Mammary epithelial cell (primary cell): ENCODE results near the gene TSKS.

Experiments
- EZH2 ChIP-seq: IDR thresholded peaks from 2 replicates; pipeline ENCODE4 v1.6.1; 2012; ENCODE audit warnings: low read length, inconsistent platforms, borderline replicate concordance
- TF ChIP-seq, protein P1 (sequence below), 2 donors: IDR thresholded peaks in 1 of 2; conservative IDR thresholded peaks in 1 of 2; 2 replicates each; pipeline ENCODE4 v1.5.1; 2011 to 2012; ENCODE audit warnings: inconsistent platforms in 2 of 2, low read length in 2 of 2, mild to moderate bottlenecking in 2 of 2, control low read depth in 1 of 2, low read depth in 1 of 2; ENCODE audit not compliant: insufficient read depth in 1 of 2; ENCODE audit errors: extremely low read depth in 1 of 2

DNA sequence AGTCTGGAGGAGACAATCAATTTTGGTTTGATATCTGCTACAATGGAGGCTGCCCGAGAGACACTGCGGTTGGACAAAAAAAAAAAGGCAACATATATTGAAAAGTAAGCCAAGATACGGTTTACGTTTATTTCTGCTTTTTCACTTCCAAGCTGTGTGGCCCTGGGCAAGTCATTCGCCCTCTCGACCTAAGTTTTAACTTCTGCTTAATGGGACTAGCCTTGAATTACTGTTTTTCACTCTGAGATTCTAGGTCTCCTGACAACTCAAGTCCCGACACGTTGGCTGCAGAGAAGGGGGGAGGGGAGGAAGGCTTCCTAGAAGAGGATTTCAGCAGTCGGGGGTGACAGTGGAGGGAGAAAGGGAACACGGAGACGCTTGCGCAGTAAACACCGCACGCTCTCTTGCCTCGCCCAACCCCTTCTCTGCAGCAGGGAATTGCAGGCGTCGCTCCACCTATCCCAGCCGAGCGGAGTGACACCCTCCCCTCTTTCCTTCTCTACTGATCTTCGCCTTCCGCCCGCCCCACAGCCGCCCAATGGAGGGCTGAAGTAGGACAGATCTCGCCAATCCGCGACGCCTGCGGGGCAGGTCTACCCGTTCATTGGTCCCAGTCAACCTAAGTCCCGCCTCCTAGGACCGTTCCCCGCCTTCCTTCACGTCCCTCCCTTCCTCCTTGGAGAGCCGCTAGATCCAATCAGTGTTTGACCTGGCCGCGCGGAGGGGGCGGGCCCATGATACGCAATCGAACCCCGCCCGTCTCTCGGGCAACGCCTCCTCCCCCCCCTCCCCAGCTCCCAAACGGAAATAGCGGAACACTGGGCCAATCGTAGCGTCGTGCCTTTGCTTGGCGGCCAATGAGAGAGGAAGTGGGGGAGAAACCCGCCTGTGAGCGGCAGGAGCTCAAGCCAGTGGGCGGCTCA is 3.2 kb upstream of the TSKS start:
- TF ChIP-seq, protein P1, sequence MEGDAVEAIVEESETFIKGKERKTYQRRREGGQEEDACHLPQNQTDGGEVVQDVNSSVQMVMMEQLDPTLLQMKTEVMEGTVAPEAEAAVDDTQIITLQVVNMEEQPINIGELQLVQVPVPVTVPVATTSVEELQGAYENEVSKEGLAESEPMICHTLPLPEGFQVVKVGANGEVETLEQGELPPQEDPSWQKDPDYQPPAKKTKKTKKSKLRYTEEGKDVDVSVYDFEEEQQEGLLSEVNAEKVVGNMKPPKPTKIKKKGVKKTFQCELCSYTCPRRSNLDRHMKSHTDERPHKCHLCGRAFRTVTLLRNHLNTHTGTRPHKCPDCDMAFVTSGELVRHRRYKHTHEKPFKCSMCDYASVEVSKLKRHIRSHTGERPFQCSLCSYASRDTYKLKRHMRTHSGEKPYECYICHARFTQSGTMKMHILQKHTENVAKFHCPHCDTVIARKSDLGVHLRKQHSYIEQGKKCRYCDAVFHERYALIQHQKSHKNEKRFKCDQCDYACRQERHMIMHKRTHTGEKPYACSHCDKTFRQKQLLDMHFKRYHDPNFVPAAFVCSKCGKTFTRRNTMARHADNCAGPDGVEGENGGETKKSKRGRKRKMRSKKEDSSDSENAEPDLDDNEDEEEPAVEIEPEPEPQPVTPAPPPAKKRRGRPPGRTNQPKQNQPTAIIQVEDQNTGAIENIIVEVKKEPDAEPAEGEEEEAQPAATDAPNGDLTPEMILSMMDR (conservative IDR thresholded peaks at IDR 0.05 in 1 of 2, IDR thresholded peaks at IDR 0.05 in 1 of 2; ENCODE audit: extremely low read depth in 1 of 2, insufficient read depth in 1 of 2, low read depth in 1 of 2, low read length in 2 of 2), result no peak
- no peak for TF ChIP-seq EZH2
